ENCODE results near the gene SLC19A2.

GRCh38 chr1:169475806-169476387 lies 9.8 kb downstream of the SLC19A2 start:
- TF ChIP-seq, protein P1, sequence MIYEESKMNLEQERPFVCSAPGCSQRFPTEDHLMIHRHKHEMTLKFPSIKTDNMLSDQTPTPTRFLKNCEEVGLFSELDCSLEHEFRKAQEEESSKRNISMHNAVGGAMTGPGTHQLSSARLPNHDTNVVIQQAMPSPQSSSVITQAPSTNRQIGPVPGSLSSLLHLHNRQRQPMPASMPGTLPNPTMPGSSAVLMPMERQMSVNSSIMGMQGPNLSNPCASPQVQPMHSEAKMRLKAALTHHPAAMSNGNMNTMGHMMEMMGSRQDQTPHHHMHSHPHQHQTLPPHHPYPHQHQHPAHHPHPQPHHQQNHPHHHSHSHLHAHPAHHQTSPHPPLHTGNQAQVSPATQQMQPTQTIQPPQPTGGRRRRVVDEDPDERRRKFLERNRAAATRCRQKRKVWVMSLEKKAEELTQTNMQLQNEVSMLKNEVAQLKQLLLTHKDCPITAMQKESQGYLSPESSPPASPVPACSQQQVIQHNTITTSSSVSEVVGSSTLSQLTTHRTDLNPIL (CRISPR knock-in tag; IDR thresholded peaks at IDR 0.05; ENCODE audit: low read depth): no peak
- TF ChIP-seq, protein P2, sequence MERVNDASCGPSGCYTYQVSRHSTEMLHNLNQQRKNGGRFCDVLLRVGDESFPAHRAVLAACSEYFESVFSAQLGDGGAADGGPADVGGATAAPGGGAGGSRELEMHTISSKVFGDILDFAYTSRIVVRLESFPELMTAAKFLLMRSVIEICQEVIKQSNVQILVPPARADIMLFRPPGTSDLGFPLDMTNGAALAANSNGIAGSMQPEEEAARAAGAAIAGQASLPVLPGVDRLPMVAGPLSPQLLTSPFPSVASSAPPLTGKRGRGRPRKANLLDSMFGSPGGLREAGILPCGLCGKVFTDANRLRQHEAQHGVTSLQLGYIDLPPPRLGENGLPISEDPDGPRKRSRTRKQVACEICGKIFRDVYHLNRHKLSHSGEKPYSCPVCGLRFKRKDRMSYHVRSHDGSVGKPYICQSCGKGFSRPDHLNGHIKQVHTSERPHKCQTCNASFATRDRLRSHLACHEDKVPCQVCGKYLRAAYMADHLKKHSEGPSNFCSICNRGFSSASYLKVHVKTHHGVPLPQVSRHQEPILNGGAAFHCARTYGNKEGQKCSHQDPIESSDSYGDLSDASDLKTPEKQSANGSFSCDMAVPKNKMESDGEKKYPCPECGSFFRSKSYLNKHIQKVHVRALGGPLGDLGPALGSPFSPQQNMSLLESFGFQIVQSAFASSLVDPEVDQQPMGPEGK (CRISPR knock-in tag; IDR thresholded peaks at IDR 0.05; ENCODE audit: borderline replicate concordance): no peak
- TF ChIP-seq ZC3H10 (CRISPR knock-in tag; IDR thresholded peaks at IDR 0.05) (no peak), ZFP3 (CRISPR knock-in tag; IDR thresholded peaks at IDR 0.05) (no peak), CSDC2 (CRISPR knock-in tag; IDR thresholded peaks at IDR 0.05) (no peak), PPARA (CRISPR knock-in tag; IDR thresholded peaks at IDR 0.05; ENCODE audit: borderline replicate concordance) (no peak)
- TF ChIP-seq, protein P3, sequence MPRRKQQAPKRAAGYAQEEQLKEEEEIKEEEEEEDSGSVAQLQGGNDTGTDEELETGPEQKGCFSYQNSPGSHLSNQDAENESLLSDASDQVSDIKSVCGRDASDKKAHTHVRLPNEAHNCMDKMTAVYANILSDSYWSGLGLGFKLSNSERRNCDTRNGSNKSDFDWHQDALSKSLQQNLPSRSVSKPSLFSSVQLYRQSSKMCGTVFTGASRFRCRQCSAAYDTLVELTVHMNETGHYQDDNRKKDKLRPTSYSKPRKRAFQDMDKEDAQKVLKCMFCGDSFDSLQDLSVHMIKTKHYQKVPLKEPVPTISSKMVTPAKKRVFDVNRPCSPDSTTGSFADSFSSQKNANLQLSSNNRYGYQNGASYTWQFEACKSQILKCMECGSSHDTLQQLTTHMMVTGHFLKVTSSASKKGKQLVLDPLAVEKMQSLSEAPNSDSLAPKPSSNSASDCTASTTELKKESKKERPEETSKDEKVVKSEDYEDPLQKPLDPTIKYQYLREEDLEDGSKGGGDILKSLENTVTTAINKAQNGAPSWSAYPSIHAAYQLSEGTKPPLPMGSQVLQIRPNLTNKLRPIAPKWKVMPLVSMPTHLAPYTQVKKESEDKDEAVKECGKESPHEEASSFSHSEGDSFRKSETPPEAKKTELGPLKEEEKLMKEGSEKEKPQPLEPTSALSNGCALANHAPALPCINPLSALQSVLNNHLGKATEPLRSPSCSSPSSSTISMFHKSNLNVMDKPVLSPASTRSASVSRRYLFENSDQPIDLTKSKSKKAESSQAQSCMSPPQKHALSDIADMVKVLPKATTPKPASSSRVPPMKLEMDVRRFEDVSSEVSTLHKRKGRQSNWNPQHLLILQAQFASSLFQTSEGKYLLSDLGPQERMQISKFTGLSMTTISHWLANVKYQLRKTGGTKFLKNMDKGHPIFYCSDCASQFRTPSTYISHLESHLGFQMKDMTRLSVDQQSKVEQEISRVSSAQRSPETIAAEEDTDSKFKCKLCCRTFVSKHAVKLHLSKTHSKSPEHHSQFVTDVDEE (CRISPR knock-in tag; IDR thresholded peaks at IDR 0.05): no peak

All from SK-N-SH treated with all-trans-retinoic acid at 6 μM for 48 hours (cell line).